Hepatic stellate cell (primary cell): ENCODE measurements around the gene NPAS2.

Source experiments
- DNase-seq: peaks from one replicate; pipeline ENCODE4 v3.0.0; 2011; ENCODE audit warnings: low spot score

The NPAS2 gene

DNA sequence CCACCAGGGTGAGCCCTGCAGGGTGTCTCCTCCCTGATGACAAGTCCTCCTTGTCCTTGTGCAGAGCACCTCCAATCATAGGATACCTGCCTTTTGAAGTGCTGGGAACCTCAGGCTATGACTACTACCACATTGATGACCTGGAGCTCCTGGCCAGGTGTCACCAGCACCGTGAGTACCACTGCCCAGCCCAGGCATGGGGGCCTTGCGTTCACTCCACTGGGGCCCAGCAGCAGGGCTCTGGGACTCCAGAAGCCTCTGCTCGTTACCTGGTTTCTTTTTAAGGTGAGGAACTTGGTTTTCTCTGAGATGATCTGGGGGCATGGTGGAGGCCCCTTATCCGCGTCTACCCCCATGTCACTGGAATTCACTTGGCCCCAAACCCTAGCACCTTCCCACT, 145.7 kb downstream of the NPAS2 start:
- DNase-seq: no peak

DNA sequence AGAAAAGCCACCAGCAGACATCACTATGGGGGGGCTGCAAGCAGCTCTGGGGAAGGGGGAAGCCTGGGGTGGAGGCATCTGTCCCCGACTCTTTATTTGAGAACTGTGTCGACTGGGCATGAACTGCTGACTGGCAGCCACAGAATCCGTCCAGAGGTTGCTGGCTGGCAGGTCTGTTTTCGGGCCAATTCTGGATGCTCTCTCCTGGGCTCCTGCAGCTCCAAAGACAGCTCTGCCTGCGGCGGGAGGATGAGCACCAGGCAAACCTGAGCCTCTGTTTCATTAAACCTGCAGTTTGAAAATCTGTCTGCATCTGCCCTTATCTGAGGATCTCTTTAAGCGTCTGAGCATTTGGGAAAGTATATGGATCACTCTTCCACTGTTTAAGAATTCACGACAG, 147.8 kb downstream of the NPAS2 start:
- no peak for DNase-seq

DNA sequence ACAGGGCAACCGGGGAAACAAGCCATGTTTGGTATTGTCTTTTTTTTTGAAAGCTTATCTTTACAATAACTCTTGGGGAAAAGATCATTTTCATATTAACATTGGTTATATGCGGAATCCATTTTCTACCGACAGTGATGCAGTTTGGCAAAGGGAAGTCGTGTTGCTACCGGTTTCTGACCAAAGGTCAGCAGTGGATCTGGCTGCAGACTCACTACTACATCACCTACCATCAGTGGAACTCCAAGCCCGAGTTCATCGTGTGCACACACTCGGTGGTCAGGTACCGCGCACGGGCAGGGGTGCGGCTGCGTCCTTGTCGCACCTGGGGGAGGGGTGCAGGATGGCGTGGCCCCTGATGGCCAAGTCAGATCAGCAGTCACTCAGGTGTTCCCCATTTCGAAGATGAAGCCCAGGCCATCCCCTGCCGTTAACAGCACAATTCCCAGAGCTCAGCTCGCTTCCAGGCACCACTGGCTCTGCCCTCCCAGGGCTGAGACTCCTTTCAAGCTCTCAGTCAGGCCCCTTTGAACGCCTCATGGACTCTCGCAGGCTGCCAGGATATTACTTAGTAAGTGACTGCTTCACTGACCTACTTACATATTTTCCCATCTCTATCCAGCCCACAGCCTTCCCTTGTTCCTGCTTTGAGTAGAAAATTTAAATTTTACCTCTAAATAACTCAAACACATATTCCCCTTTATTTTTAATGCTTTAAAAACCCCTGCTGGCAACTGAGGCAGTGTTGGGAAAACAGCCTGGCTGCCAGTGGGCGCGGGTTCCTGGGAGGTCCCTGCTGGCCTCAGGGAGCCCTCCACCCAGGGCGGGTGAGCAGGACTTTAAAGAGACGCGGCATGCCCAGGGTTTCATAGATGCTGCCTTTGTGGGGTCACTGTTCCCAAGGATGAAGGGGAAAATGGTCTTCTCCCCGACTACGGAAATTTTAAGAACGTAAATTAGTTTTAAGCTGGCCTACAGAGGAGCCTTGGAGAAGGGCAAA, 148.5 kb downstream of the NPAS2 start:
- no peak for DNase-seq

DNA sequence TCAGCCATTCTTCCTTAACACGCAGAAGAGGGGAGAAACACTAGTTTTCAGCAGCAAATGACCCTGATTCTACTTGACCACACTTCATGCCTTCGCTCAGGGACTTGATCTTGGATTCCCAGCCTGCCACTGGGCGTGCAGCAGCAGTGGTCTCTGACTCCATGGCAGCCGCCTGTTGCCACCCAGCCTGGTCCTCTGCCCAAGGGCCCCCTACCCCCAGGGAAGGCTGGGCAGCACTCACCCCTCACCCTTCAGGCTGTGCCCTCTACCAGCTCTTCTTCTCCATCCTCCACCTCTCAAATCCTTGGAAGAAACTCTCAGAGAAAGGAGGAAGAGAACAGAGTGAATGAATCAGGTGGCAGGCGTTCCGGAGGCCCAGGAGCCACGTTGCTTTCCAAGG, 150.1 kb downstream of the NPAS2 start:
- DNase-seq: no peak

DNA sequence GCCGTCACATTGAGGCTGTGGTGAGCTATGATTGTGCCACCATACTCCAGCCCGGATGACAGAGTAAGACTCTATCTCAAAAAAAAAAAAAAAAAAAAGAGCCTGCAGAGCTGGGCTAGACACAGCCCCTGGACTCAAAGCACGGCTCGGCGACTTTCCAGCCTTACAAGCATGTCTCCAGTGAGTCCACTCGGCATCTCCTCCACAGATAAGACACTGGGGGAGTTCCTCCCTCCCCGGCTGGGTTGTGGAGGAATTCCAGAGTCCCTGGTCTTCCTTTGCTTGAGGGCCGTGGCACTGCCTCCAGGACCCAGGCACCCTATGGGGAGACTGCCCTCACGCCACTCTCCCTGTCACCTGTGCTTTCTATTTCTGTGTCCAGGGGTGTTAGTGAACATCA, 151.3 kb downstream of the NPAS2 start:
- no peak for DNase-seq

DNA sequence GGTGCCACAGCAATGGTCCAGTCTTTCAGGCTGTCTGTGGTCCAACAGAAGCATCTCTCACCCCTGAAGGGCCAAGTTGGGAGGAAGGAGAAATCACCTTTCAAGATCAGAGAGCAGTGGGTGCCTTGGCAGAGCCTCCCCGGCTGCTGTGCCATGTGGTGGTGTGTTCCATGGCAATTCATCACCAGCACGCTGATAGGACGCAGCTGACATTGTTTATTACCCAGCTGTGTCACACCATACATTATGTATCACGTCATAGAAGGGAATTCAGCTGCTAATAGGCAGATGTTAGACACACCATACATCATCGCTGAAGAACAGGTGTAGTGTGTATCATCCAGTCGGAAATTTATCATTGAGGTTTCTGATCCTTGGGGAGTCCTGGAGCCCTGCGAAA, 152.5 kb downstream of the NPAS2 start:
- no peak for DNase-seq

DNA sequence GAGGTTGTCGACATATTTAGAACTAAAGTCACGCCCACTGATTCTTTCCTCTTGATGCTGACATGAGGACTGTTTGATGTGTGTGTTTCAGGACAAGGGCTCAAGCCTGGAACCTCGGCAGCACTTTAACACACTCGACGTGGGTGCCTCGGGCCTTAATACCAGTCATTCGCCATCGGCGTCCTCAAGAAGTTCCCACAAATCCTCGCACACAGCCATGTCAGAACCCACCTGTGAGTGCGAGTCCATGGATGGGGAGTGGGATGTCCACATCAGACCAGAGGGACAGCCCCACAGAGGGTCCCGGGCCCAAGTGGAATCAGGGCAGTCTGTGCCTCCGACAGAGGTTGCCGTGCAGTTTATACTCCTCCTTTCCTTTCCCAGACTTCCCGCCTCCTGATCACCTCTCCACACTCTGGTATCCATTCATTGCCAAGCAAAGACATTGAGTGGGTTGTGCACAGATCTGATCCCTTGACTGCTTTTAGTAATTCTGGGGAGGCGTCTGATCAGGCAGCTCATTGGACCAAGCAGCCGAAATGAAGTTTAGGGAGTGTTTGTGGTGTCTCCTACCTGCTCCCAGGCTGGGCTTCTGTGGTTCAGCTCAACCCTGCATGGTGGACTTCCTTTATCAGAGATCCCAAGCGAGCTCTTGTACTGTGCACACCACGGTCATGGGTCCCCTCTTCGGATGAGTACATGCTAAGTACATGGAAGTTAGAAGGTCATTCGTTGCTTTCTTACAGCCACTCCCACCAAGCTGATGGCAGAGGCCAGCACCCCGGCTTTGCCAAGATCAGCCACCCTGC, 155.0 kb downstream of the NPAS2 start:
- DNase-seq: no peak

DNA sequence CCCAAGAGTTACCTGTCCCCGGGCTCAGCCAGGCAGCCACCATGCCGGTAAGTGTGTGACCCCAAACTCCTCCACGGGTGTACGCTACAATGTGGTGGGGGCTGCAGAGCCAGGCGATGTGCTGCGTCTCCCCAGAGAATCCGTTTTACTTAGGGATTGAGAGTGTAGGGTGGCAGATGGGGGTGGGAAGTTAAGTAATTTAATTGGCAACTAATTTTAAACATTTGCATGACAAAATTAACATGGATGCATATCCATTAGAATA, 155.5 kb downstream of the NPAS2 start:
- DNase-seq: no peak

DNA sequence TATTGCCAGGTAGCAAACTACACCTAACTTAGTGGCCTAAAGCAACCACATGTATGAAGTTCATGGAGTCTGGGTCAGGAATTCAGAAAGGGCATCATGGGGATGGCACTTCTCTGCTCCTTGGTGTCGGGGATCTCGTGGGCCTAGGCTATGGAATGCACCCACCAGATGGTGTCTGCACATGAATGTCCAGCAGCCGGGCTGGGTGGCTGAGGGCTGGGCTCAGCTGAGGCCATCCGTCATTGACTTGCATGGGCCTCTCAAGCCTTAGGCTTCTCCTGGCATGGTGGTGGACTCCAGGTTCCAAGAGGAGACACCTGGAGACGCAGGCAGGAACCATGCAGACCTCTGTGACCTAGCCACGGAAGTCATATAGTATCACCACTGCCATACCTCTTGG, 156.1 kb downstream of the NPAS2 start:
- no peak for DNase-seq

DNA sequence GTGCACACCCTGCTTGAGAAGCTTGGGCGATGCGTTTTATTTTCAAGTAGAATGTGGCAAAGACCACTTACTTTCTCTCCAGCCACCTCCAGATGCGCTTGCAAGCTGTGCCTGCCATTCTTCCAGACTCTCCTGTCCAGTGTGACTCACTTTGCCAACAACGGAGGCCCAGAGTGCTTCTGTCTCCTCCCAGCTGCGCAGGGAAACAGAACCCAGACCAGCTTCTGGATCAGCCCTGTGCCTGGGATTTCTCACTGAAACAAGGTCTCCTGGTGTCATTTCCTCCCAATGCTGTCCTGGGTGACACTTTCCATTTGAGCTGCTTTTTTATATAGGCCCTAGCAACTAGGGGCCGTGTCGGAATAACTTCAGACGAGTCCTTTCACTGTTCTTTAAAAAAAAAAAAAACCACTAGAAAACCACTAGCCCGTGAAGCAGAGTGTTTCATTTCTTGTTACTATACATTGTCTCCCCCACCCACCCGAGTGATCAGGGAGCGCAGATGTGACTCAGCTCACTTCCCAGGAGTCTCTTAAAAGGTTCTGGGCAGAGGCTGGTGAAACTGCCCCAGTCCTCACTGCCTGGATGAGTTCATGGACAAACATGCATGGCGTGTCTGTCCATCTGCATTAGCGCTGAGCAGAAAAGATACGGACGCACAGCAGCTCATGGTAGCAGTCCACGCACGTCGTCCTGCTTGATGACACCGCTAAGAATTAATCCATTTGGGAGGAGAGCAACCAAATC, 156.9 kb downstream of the NPAS2 start:
- peak; percentile 77 for DNase-seq

DNA sequence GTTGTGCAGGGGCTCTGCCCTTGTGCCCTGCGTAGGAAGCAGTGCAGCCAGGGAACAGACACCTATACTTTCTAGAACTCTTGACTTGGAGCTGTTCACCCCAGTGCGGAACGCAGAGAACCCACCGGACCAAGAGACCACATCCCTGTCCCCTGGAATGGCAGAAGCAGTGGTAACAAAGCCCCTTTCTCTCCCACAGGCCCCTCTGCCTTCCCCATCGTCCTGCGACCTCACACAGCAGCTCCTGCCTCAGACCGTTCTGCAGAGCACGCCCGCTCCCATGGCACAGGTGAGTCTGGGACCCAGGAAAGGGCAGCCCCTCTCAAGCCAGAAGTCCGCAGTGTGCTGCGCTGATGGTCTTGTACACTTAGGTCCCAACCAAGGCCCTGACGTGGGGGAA, 157.6 kb downstream of the NPAS2 start:
- DNase-seq: no peak

DNA sequence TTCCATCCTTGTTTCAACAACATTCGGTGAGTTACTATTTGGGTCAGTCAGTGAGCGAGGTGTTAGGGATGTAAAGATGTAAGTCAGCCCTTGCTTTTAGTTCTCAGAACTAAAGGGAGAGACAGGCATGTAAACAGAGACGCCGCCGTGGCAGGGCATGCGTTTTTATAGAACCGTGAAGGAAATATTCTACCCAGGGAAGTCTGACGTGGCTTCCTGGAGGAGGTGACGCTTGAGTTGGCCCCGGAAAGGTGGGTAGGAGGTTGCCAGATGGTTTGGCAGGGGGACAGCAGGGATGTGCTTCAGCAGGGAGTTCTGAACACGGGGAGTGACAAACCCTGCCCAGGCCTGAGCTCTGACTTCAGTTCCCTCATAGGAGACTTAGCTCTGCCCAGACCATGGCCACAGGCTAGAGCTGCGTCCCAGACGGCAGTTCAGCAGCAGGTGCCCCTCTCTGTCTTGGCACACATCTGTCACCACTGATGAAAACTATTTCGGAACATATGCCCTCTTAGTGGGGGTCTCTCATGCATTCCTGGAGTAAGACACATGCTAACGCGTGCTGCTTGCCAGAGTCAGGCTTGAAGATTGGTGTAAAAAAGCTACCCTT, 158.7 kb downstream of the NPAS2 start:
- no peak for DNase-seq

DNA sequence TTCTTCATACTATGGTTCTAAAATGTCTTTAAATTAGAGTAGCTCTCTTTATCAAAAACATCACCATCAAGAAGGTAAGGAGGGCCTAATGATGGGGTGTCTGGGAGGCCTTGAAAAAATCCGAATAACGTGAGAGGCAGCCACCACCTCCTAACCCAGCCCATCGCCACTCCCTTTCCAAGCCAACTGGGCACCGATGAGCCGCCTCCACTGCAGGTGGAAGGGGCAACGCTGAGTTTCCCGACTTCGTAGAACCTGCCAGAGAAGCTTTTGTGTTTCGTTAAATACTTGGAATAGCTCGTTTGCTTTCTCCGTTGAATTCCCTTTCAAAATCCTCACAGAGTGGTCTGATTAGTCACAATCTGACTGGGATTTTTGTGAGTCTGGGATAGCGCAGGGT, 160.1 kb downstream of the NPAS2 start:
- no peak for DNase-seq

DNA sequence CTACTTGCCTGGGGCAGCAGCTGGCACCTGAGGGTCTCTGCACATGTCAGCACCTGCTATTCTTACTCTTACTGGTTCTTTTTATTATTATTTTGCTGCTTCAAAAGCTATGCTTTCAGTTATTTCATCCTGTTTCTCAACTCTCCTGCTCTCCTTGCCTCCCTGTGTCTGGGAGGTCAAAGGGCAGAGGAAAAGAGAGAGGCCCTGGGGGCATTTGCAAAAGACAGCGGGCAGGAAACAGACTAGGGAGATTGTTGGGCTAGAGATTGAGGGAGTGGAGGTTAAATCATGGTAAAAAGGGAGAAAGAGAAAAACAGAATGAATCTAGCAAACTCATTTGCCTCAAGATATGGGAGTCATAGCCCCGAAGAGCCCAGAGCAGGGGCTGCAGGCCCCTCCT, 161.1 kb downstream of the NPAS2 start:
- DNase-seq: no peak

DNA sequence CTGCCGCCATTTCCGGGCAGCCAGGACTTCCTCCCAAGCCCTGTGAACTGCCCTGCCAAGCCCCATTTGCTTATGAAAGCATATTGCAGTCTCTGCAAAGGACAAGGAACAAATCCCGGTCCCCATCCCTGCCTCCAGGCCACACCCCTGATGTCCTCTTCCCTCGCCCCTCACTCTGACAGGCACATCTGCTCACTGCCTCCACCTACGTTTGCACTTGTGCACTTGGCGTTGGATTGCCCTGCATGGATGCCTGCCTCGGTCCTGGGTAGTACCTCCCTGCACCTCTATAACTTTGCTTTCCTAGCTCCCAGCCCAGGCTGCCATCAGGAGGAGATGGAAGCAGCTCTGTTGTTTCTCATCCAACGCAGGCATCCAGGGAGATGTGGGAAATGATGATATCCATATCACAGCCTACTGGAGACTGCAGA, 162.5 kb downstream of the NPAS2 start:
- no peak for DNase-seq

DNA sequence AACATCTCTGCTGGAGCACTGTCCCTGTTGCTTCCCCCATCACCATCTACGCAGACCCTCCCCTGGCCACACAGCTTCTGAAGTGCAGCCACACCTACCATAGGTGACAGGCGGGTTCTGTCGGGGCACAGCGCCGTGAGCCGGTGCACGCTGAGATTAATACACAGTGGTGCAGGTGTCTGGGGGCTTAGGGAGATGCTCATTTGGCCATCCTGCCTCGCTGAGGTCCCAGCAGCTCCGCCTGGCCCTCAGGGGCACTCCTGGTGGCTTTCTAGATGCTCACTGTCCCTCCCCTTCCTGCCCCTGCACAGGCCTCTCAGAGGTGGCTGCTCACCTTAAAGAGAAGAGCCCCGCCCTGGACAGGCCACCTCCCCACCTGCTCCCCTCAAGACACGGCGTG, 163.3 kb downstream of the NPAS2 start:
- DNase-seq: no peak

DNA sequence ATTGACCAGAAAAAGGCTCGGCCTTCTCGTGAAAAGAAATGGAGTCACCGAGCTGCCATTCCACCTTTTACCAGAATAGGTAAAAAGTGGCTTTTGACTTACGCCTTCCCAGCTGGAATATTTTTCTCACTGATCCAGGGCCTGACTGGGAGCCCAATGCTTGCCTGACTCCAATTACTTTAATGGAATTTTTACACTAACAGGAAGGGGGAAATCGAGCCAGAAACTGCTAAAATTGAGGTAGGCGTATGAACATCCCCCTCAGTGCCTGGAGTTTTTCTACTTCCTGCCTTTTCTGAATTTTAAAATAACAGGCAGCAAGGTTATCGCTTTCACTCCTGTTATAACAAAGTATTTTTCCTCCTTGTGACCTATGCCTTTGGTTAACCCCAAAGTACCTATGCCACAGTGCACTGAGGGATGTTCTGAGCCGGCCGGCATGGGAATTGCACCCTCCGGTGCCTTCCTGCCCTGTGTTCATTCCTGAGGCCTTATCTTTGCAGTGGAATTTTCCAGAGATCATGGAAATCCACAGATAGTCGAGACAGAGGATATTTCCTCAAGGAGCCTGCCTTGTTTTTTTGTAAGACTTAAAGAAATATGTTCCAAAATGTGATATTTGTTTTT, 163.9 kb downstream of the NPAS2 start:
- DNase-seq: no peak

DNA sequence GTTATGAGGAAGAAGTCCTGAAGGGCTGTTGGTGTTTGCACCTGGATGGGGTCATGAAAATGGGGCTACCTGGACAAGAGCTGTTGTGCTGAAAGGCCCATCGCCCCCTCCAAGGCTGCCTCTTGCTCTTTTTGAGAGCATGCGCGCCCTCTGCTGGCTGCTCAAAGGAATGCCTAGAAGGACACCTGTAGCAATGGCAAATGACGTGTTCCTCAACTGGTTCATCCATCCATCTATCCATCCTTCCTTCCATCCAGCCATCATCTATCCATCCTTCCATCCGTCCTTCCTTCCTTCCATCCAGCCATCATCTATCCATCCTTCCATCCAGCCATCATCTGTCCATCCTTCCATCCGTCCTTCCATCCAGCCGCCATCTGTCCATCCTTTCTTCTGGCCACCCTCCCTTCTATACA, 165.0 kb downstream of the NPAS2 start:
- peak; percentile 70 for DNase-seq

DNA sequence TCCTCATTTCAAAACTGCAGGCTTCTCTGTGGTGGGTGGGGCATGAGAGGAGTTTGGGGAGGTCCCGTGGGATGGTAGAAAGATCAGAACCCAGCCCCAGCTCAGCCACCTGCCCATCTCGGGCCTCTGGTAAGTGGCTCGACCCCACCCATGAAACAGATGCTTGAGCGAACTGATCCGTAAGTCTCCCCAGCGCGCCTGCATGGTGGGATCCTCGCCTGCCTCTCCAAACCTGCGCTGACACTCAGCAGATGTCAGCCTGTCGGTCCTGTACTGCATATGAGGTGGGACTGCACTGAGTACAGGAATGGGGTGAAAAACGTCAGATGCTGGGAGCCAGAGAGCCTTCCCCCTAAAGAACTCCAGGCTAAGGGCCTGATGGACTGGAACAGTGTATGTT, 166.2 kb downstream of the NPAS2 start:
- DNase-seq: no peak

DNA sequence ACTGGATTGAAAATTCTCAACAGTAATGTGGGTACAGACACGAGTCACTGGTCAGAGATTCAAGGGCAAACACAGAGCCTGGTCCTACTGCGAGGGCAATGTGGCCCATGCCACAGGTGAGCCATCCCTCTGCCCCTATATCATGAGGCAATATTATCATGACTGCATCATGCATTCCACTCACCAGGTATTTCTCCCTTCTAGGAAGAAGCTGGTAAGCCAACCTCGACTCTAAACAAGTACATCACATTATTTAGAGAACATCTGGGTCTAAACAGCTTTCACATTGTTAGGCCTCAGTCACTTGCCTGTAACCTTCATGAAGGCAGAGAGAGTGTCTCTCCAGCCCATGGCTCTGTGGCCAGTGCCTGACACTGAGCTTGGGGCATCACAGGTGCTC, 167.6 kb downstream of the NPAS2 start:
- no peak for DNase-seq

DNA sequence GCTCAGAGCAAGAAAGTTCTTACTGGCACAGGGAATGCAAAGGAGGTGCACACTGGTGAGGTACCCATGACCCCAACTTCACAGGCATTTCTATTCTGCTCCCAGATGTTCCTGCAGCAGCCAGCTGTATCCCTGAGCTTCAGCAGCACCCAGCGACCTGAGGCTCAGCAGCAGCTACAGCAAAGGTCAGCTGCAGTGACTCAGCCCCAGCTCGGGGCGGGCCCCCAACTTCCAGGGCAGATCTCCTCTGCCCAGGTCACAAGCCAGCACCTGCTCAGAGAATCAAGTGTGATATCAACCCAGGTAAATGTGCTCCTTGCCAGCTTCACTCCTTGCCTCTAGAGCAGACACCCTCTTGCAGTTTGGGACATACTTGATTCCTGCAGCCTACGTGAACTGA, 168.0 kb downstream of the NPAS2 start:
- DNase-seq: no peak
